CD4-positive, alpha-beta T cell treated with Interleukin-6 at 100 ng/mL for 8 hours (primary cell): Measurements from ENCODE around the gene PAQR7.

Source experiments
- DNase-seq: peaks from one replicate; pipeline ENCODE4 v3.0.0-alpha.2; 2020; ENCODE audit warnings: mixed read lengths, low spot score

Gene PAQR7, protein sequence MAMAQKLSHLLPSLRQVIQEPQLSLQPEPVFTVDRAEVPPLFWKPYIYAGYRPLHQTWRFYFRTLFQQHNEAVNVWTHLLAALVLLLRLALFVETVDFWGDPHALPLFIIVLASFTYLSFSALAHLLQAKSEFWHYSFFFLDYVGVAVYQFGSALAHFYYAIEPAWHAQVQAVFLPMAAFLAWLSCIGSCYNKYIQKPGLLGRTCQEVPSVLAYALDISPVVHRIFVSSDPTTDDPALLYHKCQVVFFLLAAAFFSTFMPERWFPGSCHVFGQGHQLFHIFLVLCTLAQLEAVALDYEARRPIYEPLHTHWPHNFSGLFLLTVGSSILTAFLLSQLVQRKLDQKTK

GRCh38 chr1:25875154-25875855 is at the start of gene PAQR7:
Gene PAQR7, minus strand, starts transcription at chr1:25875708. Its CDS starts 11,869 bp downstream, at chr1:25863839.
- peak; percentile 47 for DNase-seq

GRCh38 chr1:25924454-25924853 is 48.9 kb upstream of the PAQR7 start:
- no peak for DNase-seq

DNA sequence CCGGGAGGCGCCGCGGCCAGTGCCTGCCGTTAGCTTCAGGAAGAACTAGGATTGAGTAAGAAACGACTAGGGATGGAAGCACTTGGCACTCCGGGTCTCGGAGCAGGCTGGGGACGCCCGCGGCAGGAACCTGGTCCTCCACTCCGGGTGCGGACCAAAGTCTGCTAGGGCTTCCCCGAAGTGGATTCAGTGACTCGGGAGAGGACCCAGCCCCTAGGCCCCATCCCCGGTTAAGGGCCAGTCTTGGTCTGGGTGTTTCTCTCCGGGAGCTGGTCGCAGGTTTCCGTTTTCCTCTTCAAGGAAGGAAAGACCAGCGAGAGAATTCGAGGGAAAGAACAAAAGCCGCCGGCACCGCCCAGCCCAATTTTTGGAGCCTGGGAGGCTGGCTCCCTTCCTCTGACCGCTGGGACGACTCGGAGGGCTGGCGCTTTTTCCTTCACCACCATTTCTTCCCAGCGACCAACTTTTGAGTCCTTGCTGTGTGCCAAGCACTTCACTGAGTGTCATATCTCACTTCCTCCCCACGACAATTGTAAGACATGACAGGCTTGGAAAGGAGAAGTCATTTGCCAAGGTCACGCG is 47.6 kb upstream of the PAQR7 start:
- peak; percentile 5 for DNase-seq

GRCh38 chr1:25922056-25922970 is 46.8 kb upstream of the PAQR7 start:
- DNase-seq = peak; percentile 52

GRCh38 chr1:25918615-25919014 is 43.1 kb upstream of the PAQR7 start:
- DNase-seq = no peak

GRCh38 chr1:25917996-25918395 is 42.5 kb upstream of the PAQR7 start:
- DNase-seq = peak; percentile 36

DNA sequence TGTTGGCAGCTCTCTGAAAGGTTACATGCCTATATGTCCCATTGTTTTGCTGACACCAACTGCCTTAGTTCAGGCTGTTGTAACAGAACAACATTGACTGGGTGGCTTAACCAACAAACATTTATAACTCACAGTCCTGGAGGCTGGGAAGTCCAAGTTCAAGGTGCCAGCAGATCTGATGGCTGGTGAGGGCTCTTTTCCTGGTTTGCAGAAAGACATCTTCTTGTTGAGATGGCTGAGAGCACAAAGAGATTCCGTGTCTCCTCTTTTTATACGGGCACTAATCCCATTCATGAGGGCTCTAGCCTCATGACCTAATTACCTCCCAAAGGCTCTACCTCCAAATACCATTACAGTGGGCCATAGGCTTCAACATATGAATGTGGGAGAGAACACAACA is 41.0 kb upstream of the PAQR7 start:
- no peak for DNase-seq

DNA sequence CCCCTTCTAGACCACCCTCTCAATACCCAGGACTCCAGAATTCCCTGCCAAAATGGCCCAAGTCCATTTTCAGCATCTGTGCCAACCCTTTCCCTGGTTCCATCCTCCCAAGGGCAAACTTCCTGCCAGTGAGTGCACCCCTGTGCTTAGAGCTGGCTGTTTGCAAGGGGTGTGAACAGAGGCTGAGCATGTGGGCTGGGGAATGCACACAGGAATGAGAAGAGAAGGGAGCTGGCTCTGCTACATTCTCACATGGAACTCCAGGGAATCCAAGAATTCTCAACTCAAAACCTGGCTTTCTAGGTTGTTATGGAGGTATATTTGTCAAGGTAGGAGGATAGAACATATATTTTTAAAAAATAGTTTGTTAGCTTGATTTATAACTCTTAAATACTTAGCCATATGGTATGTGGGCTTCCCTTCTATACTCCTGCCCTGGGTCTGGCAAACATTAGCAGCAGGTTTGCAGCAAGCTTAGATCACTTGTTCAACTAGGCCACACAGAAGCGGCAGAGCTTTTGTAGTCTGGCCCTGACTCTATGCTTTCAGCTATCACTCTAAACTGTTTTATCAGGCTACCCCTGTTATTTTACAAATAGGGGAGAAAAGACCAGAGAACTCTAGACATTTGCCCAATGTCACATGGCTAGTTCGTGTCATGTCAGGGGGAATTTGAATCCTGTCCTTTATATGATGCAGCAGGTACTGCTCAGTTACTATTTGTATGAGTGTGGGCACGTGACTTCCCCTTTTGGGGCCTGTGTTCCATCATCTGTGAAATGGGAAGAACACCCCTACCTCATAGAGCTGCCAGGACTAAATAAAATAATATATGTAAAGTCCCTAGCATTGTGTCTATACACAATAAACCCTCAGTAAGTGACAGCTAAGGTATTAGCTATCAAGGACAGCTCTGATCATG is 38.8 kb upstream of the PAQR7 start:
- DNase-seq = no peak

- DNase-seq = no peak
These were observed 37.7 kb upstream of the PAQR7 start for GRCh38 chr1:25913206-25913605.

- DNase-seq = no peak
These were observed 36.7 kb upstream of the PAQR7 start for GRCh38 chr1:25912076-25912831.

DNA sequence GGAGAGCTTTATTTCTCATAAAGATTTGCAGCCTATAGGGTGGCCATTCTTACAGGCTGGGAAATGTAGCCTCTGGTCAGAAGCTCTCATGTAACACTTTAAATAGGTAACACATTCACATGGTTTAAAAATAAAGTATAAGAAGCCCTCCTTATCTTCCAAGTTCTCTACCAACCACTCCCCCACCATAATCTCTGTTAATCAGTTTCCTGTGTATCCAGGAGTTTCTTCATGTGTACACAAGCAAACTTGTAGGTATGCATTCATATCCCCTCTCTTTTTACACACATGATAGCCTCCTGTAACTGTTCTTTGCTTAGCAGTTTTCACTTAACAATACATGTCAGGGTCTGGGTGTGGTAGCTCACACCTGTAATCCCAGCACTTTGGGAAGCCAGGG is 35.7 kb upstream of the PAQR7 start:
- no peak for DNase-seq

DNA sequence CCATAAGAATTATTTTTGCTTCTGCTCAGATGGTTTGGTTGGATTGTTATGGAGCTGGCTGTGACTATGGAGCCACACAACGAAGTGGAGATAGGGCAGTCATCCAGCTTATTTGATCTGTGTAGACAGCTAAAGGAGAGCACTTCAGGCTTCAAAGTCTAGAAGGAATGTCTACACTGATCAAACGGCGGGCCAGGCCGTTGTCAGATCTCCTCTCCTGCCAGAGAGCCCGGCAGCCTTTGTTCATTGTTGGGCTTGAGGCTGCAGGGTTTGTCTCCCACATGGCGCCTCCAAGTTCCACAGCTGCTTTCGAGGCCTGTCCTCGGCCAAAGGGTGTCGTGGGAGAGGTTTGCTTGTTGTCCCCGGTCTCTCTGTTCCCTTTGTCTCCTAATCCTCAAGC is 33.5 kb upstream of the PAQR7 start:
- no peak for DNase-seq

DNA sequence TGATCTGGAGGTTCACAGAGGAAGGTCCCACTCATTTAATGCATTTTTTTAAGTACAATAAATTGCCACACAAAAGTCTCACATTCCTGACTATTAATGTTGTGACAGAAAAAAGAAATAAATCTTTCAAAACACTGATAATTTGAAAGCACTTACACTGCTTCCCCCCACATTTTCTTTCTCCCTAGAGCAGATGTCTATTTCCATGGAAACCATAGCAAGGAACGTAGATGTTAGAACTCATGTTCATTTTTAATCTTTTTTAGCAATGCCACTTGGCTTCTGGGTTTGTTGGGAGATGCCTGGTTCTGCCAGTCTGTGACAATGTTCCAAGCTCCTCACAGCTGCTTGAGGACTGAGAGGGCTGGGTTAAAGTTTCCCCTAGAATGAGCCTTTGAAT is 32.7 kb upstream of the PAQR7 start:
- no peak for DNase-seq

- no peak for DNase-seq
These were observed 32.1 kb upstream of the PAQR7 start for GRCh38 chr1:25907601-25908000.

- DNase-seq = peak; percentile 22
These were observed 31.3 kb upstream of the PAQR7 start for GRCh38 chr1:25906644-25907300.

DNA sequence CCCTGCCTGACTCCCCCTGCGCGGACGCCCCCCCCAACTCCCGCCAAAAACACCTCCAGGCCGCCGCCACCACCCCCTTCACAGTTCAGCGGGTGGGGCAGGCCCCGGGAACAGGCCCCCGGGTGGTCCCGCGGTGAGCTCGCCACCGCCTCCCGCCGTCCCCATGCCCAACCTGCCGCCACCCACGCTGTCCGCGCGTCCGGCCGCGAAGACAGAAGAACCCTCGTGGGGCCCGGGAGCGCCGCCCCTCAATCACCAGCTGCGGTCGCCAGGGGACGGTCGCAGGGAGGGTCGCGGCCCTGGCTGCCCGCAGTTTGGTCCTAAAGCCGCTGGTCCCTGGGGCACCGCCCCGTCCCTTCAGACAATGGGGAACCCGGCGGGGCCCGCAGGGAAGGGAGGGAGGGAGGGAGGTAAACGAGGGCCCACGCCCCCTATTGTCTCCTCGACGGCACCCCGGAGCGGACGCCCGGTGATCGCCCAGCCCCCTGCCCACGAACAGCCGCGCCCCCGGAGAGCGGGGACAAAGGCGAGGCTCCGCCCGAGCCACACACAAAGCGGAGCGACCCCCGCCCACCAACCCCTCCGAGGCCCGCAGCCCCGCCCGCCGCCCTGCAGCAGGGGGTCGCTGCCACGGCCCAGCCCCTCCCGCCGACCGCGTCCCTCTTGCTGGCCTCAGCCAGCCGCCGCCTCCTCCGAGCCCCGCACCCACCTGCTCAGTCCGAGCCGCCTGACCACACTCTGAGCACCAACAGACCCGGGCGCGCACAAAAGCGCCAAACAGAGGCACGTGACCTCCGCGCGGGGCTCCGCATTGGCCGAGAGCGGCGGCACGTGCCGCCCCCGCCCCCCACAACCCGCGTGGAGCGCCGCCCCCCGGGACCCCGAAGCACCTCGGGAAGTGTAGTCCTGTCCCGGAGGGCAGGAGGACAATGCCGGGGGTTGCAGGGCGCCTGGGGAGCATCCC is 30.5 kb upstream of the PAQR7 start, which contains the start of gene STMN1:
TSS of gene STMN1 (minus strand) at position 740 of the 964 bp plus-strand sequence. CDS start 1,743 bp downstream, outside the sequence.
- peak; percentile 87 for DNase-seq

- peak; percentile 91 for DNase-seq
These were observed 29.6 kb upstream of the PAQR7 start for GRCh38 chr1:25904943-25905679.

DNA sequence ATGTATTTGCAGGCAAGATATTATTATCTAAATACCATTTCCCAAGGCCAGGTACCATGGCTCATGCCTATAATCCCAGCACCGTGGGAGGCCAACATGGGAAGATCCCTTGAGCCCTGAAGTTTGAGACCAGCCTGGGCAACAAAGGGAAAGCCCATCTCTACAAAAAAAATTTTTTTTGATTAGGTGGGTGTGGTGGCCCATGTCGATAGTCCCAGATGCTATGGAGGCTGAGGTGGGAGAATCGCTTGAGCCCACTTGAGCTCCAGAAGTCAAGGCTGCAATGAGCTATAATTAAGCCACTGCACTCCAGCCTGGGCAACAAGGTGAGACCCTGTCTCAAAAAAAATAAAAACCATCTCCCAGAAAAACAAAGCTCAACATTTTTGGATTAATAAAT is 28.5 kb upstream of the PAQR7 start:
- no peak for DNase-seq
